ENCODE measurements around the gene BCL2L2.

The BCL2L2 gene

GRCh38 chr14:23358553-23359166 lies 52.0 kb downstream of the BCL2L2 start:
- no peak for DNase-seq

GRCh38 chr14:23359167-23359626 lies 52.6 kb downstream of the BCL2L2 start:
- DNase-seq = no peak

GRCh38 chr14:23359722-23360447 lies 53.3 kb downstream of the BCL2L2 start:
- no peak for DNase-seq

- no peak for DNase-seq
Observed at GRCh38 chr14:23360496-23360895, 53.9 kb downstream of the BCL2L2 start.

- no peak for DNase-seq
Observed at GRCh38 chr14:23361320-23361719, 54.7 kb downstream of the BCL2L2 start.

Data from NCI-H510A treated with DMSO at 0.1 percent for 48 hours (cell line).